ENCODE results near the gene PLCB4.

The PLCB4 gene

GRCh38 chr20:9070304-9070703, 1.4 kb downstream of the PLCB4 start:
- H3K4me1 ChIP-seq (ENCODE audit: control insufficient read depth, insufficient read depth, low read length), result peaks cover 25% of the 10 kb centered on the region
- ChIA-PET POLR2A (no interaction called here), CTCF (interaction anchor here (0.5 to 1.9 kb wide), 2 partner anchors 31 to 217 kb away, joined by 3 to 10 read pairs; no protein-coding TSS in a partner anchor)
- no peaks in the 10 kb centered on the region for H3K36me3 ChIP-seq (ENCODE audit: control insufficient read depth in 2 of 2, insufficient read depth in 1 of 2, low read length in 2 of 2)
- H3K4me3 ChIP-seq (ENCODE audit: low read depth, low read length), result no peak overlapping the region
- no peak for TF ChIP-seq GFI1B (tag by site-specific recombination; IDR thresholded peaks at IDR 0.05)
- peak; percentile 56 for TF ChIP-seq PRDM6 (tag by site-specific recombination; IDR thresholded peaks at IDR 0.05)
- TF ChIP-seq TCF7L2 (IDR thresholded peaks at IDR 0.05; ENCODE audit: borderline replicate concordance, low read depth, low read length), result peak; percentile 41; the same call in 1 of the 2 replicates
- no peak overlapping the region for H3K27ac ChIP-seq (ENCODE audit: extremely low read depth, low read depth, low read length)
- no peaks in the 10 kb centered on the region for H3K9me3 ChIP-seq (ENCODE audit: control insufficient read depth, insufficient read depth, low read depth, low read length)

- Histone ChIP-seq H3K4me1 (ENCODE audit: control insufficient read depth, insufficient read depth, low read length) (peaks cover 25% of the 10 kb centered on the region), H3K27ac (ENCODE audit: extremely low read depth, low read depth, low read length) (no peak overlapping the region), H3K4me3 (ENCODE audit: low read depth, low read length) (no peak overlapping the region), H3K9me3 (ENCODE audit: control insufficient read depth, insufficient read depth, low read depth, low read length) (no peaks in the 10 kb centered on the region), H3K36me3 (ENCODE audit: control insufficient read depth in 2 of 2, insufficient read depth in 1 of 2, low read length in 2 of 2) (no peaks in the 10 kb centered on the region)
- TF ChIP-seq ZNF670 (tag by site-specific recombination; IDR thresholded peaks at IDR 0.05; ENCODE audit: low read depth) (no peak), EGR2 (tag by site-specific recombination; IDR thresholded peaks at IDR 0.05; ENCODE audit: low read depth) (no peak), BCL6B (tag by site-specific recombination; IDR thresholded peaks at IDR 0.05) (no peak), PRDM6 (tag by site-specific recombination; IDR thresholded peaks at IDR 0.05) (0 out of 2 replicates have a peak, but pooled peaks have one; percentile 32), INSM2 (tag by site-specific recombination; IDR thresholded peaks at IDR 0.05) (no peak)
- ChIA-PET POLR2A (no interaction called here), CTCF (interaction anchor here (0.6 to 1.2 kb wide), 5 partner anchors 12 to 318 kb away, joined by 3 to 5 read pairs (median 4); no protein-coding TSS in a partner anchor)
Observed at GRCh38 chr20:9071976-9072726, 3.3 kb downstream of the PLCB4 start.

- ChIA-PET POLR2A (no interaction called here), CTCF (interaction anchor here (0.8 kb wide), 1 partner anchor 317 kb away, joined by 5 read pairs; no protein-coding TSS in a partner anchor)
- no peaks in the 10 kb centered on the region for H3K36me3 ChIP-seq (ENCODE audit: control insufficient read depth in 2 of 2, insufficient read depth in 1 of 2, low read length in 2 of 2)
- peaks cover 25% of the 10 kb centered on the region for H3K4me1 ChIP-seq (ENCODE audit: control insufficient read depth, insufficient read depth, low read length)
- H3K27ac ChIP-seq (ENCODE audit: extremely low read depth, low read depth, low read length), result no peak overlapping the region
- H3K9me3 ChIP-seq (ENCODE audit: control insufficient read depth, insufficient read depth, low read depth, low read length), result no peaks in the 10 kb centered on the region
- no peak overlapping the region for H3K4me3 ChIP-seq (ENCODE audit: low read depth, low read length)
- no peak for TF ChIP-seq ZNF558 (tag by site-specific recombination; IDR thresholded peaks at IDR 0.05)
- no peak for TF ChIP-seq SCRT2 (tag by site-specific recombination; IDR thresholded peaks at IDR 0.05)
- TF ChIP-seq ZNF426 (tag by site-specific recombination; IDR thresholded peaks at IDR 0.05), result no peak
- no peak for TF ChIP-seq ZFP41 (tag by site-specific recombination; IDR thresholded peaks at IDR 0.05; ENCODE audit: borderline replicate concordance)
- TF ChIP-seq YY2 (tag by site-specific recombination; IDR thresholded peaks at IDR 0.05), result no peak
- TF ChIP-seq KLF7 (tag by site-specific recombination; IDR thresholded peaks at IDR 0.05; ENCODE audit: borderline replicate concordance), result no peak
- TF ChIP-seq GLI4 (tag by site-specific recombination; IDR thresholded peaks at IDR 0.05), result no peak
- no peak for TF ChIP-seq ZNF132 (tag by site-specific recombination; IDR thresholded peaks at IDR 0.05; ENCODE audit: borderline replicate concordance)
- no peak for TF ChIP-seq ZNF423 (tag by site-specific recombination; IDR thresholded peaks at IDR 0.05)
- TF ChIP-seq ZNF112 (tag by site-specific recombination; IDR thresholded peaks at IDR 0.05), result no peak
- no peak for TF ChIP-seq ZNF549 (tag by site-specific recombination; IDR thresholded peaks at IDR 0.05)
- TF ChIP-seq ZNF530 (tag by site-specific recombination; IDR thresholded peaks at IDR 0.05; ENCODE audit: low read depth), result no peak
- no peak for TF ChIP-seq ZNF239 (tag by site-specific recombination; IDR thresholded peaks at IDR 0.05)
- no peak for TF ChIP-seq BCL11B (tag by site-specific recombination; IDR thresholded peaks at IDR 0.05; ENCODE audit: low read depth)
- TF ChIP-seq ZNF26 (tag by site-specific recombination; IDR thresholded peaks at IDR 0.05), result no peak
Observed at GRCh38 chr20:9072861-9073500, 4.1 kb downstream of the PLCB4 start.

Data from HEK293 (cell line).